Dedifferentiated amniotic fluid mesenchymal stem cell (primary cell): Measurements from ENCODE around the gene CHID1.

Experiments used
- DNase-seq: peaks from one replicate; pipeline ENCODE4 v3.0.0-alpha.2; 2016; ENCODE audit errors: extremely low spot score

CHID1 gene

DNA sequence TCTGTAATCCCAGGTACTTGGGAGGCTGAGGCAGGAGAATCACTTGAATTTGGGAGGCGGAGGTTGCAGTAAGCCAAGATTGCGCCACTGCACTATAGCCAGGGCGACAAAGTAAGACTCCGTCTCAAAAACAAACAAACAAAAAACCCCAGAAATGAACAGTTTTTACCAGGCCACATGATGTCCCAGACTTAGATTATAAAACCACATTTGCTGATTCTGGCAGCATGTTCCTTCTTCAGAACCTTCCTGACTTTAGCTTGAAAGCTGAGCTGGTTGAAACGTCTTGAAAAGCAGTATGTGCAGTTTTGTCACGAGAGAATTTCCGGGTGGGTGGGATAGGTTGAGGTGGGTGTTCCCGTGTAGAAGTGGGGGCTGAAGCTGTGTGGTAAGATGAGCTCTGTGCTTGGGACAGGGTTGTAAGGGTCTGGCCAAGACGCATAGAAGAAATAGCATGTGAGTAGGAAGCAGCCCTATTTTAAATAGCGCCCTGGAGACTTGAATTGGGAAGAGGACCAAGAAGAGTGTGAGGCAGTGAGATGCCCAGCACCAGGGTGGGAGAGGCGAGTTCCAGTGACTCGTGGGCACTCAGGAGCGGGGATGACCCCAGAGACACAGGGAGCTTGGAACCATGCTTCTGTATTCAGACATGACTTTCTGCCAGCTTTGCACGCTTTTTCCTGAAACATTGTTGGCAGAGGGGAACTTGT, 22.7 kb upstream of the CHID1 start:
- DNase-seq: no peak

GRCh38 chr11:932435-932834, 21.8 kb upstream of the CHID1 start:
- no peak for DNase-seq

DNA sequence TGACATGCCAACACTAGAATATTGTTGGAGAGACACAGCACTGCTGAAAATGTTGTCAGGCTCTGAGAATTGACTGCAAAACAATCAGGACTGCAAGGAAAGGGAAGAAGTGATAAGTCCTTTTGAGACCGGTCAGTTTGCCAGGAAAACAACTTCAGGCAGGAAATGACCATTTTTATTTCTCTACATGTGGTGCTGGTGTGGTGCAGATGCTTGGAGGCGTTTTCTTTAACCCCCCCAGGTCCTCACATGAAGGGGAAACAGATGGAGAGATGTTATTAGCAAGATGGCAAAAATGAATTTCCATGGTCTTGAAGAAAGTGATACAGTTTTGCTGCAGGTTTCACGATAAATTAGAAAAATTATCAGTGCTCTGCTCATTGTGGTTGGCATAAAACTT, 20.8 kb upstream of the CHID1 start:
- no peak for DNase-seq

- no peak for DNase-seq
Measured at GRCh38 chr11:929405-929804, 18.8 kb upstream of the CHID1 start.

DNA sequence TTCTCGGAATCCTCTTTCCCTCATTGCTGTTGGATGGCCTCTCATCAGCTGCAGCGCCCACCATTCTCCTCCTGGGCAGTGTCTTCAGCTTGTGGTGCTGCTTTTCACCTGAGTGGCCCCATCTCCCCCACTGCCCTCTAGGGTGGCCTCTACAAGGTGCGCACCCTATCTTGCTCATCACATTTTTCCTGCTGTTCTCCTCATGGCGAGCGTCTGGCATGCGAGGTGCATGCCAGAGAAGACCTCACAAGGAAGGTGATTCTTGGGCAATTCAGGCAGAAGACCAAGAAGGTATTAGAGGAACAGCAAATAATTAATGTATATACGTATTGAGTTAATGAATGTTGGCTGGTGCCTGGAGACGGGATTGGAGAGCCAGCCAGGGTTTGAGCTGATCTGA, 18.2 kb upstream of the CHID1 start:
- DNase-seq: no peak

- DNase-seq: no peak
Measured at GRCh38 chr11:927871-928270, 17.3 kb upstream of the CHID1 start.

DNA sequence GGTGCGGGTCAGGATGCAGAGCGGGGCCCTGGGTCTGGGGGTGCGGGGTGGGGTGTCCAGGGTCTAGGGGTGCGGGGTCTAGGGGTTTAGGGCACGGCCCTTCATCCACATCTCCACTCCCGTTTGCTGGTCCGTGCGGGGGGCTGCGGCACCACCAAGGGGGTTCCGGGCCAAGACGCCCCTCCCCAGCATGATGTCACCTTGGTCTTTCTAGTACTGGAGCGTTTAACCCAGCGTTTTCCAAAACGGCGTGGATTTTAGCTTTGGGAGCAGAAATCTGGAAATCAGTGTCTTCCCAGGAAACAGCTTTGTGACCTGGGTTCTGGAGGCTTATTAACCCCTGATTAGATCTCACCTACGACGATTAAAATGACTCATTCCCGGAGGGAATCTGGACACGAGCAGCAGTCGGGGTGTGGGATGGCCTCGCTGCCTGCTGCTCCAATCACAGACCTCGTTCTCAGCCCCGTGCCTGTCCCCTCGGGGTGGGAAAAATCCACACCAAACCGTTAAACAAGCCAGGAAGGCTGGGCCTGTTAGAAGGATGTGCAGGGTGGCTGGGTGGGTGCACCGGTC, 15.8 kb upstream of the CHID1 start:
- peak; percentile 65 for DNase-seq

DNA sequence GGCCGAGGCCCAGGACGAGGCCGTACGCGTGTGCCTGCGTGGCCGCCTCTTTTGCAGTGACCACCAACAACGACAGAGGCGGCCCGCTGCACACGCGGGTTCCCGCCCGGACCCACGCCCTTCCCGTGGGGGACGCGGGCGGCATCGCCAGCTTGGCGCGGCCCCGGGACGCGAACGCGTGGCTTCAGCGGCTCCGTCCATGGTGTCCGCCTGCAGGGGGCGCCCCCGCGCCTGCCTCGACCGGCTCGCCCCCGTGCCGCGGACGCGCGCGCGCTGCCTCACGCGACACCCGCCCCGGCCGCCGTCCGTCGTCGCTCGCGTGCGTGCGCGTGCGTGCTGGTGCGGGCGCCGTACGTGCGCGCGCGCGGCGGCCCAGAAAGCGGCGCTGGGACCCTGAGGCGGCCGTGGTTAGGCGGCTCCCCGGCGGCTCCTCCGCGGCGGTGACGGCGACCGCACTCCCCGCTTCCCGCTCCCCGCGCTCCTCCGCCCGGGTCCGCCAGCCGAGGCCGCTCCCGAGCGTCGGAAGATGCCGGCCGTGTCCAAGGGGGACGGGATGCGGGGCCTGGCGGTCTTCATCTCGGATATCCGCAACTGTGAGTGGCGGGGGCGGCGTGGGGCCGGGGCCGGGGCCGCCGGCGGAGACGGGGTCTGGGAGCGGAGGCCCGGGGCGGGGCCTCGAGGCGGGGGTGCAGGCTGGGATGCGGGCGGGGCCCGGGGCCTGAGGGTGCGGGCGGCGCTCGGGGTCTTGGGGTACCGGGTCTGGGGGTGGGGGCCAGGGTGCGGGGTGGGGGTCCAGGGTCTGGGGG, 15.1 kb upstream of the CHID1 start, which contains the start of gene AP2A2:
Gene AP2A2 (plus strand): TSS at position 375 of the 806 bp plus-strand sequence. CDS start 152 bp downstream, at position 527.
- peak; percentile 79 for DNase-seq

GRCh38 chr11:925158-925495, 14.5 kb upstream of the CHID1 start:
- no peak for DNase-seq

GRCh38 chr11:924406-925157, 14.0 kb upstream of the CHID1 start:
- no peak for DNase-seq

DNA sequence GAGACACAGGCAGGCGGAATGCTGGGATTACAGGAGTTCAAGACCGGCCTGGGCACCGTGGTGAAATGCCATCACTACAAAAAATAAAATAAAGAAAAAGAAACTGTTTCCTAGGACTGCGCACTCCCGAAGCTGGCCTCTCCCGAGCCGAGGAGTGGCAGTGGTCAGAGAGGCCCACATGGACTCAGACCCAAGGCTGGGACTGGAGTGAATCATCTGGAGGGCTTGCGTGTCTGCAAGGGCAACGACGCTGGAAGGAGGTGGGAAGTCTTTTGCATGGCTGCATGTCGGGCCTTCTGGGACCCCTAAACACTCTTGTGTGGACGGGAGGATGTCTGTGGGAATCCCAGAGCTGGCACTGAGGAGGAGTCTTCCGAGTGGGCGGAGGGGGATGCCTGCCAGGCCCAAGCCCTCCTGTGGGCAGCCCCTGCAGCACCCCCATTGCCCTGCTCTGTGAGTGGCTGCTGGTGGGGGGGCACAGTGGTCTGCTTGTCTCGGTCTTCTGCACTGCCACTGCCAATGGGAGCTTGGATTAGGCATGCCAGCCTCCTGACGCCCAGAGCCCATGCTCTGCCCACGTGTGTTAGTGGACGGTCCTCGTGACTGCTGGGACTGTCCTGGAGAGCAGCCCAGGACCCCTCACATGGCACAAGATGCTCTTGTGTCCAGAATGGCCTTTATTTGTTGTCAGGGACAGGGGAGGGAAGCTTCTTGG, 13.2 kb upstream of the CHID1 start:
- DNase-seq: no peak

- no peak for DNase-seq
Measured at GRCh38 chr11:921921-922678, 11.5 kb upstream of the CHID1 start.

DNA sequence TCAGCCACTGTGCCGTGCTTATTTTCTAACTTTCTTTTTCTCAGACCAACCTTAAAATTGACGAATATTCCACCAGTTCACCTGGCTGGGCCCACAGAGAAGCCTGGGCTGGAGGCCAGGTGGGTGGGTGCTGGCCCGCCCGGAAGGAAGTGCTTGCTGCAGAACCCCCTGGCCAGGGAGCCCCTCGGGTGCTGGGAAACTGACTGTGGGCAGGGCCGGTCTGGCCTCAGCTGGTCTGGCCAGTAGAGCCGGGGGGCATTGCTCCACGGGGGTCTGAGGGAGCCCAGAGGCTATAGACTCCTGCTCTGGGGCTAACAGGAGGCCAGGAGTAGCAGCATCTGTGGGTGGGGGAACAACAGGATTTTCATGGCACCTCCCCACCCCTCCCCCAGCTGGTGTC, 6.8 kb upstream of the CHID1 start:
- no peak for DNase-seq

DNA sequence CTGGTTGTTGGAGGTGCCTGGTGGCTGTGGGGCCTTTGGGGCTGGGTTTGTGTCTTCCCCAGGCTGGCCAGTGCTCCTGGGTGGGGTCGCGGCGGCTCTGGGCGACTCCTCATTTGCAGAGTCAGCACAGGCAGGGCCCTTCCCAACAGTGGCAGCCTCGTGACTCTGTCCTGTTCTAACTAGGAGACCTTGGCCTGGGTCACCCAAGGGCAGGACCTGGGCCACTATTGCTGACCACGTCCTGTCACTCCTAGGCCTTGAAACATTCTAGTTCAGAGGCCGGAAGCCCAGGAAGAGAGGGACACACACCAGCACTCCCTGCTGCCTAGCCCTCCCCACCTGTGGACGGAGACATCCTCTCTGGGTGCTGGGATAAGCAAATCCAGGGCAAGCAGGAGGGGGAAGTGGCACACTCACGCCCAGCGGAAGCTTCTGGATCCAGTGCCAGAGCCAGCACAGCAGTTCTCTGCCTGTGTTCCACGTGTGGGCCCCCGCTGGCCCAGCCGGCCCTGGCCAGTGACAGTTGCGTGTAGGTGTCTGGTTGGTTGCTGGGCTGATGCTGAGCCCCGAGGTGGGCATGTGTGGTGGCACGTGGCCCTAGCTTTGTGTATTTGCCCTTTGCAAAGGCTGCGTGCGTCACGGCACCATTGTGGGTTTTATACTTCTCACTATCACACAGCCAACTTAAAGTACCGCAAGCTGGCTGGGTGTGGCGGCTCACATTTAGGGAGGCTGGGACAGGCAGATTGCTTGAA, 4.3 kb upstream of the CHID1 start:
- no peak for DNase-seq

GRCh38 chr11:914204-914603, 3.6 kb upstream of the CHID1 start:
- no peak for DNase-seq

GRCh38 chr11:913043-913442, 2.4 kb upstream of the CHID1 start:
- no peak for DNase-seq

- no peak for DNase-seq
Measured at GRCh38 chr11:912266-912665, 1.7 kb upstream of the CHID1 start.

- DNase-seq: no peak
Measured at GRCh38 chr11:911890-912219, 1.2 kb upstream of the CHID1 start.

- DNase-seq: peak; percentile 25
Measured at GRCh38 chr11:911031-911889, 650 bp upstream of the CHID1 start.
